Activated effector memory CD4-positive, alpha-beta T cell treated with Interleukin-2 at 50 U/mL for 16 hours (primary cell): ENCODE data around the gene SLC6A1.
"Not testable (repeated sequence)": the region's sequence is repeated elsewhere in the genome, so short reads cannot be mapped to it uniquely, and the experiment has no call there.

Experiments used
- DNase-seq: peaks from one replicate; pipeline ENCODE4 v3.0.0-alpha.2; 2020

SLC6A1 gene

DNA sequence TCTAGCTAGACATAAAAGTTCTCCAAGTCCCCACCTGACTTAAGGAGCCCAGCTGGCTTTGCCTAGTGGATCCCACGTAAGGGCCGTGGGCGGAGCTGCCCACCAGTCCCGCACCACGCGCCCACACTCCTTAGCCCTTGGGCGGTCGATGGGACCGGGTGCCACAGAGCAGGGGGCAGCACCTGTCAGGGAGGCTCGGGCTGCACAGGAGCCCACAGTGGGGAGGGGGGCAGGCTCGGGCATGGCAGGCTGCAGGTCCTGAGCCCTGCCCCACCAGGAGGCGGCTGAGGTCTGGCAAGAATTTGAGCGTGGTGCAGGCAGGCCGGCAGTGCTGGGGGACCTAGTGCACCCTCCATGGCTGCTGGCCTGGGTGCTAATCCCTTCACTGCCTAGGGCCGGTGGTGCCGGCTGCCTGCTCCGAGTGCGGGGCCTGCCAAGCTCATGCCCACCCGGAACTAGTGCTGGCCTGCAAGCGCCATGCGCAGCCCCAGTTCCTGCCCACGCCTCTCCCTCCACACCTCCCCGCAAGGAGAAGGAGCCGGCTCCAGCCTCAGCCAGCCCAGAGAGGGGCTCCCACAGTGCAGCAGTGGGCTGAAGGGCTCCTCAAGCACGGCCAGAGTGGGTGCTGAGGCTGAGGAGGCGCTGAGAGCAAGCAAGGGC lies 78.7 kb downstream of the SLC6A1 start:
- DNase-seq: no peak

GRCh38 chr3:11072631-11073030 lies 80.1 kb downstream of the SLC6A1 start:
- DNase-seq: no peak

GRCh38 chr3:11074011-11074410 lies 81.5 kb downstream of the SLC6A1 start:
- no peak for DNase-seq

DNA sequence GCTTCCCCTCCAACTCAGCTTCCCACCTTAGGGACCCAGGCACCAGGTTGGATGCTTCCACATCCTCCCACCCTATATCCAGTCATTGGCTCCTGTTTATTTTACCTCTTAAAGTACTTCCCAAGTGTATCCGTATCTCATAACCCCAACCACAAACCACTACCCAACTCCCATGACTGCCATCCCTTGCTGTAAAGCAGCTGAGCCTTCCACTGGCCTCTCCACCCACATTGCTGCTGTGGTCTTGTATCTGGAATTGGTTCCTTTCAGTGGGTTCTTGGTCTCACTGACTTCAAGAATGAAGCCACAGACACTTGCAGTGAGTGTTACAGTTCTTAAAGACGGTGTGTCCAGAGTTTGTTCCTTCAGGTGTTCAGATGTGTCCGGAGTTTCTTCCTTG lies 81.9 kb downstream of the SLC6A1 start:
- no peak for DNase-seq

DNA sequence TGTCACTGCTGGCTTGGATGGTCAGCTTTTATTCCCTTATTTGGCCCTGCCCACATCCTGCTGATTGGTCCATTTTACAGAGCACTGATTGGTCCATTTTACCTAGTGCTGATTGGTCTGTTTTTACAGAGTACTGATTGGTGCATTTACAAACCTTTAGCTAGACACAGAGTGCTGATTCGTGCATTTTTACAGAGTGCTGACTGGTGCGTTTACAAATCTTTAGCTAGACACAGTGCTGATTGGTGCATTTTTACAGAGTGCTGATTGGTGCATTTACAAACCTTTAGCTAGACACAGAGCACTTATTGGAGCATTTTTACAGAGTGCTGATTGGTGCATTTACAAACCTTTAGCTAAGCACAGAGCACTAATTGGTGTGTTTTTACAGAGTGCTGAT lies 82.6 kb downstream of the SLC6A1 start:
- DNase-seq: not testable (repeated sequence)

GRCh38 chr3:11076711-11077110 lies 84.2 kb downstream of the SLC6A1 start:
- DNase-seq: no peak

DNA sequence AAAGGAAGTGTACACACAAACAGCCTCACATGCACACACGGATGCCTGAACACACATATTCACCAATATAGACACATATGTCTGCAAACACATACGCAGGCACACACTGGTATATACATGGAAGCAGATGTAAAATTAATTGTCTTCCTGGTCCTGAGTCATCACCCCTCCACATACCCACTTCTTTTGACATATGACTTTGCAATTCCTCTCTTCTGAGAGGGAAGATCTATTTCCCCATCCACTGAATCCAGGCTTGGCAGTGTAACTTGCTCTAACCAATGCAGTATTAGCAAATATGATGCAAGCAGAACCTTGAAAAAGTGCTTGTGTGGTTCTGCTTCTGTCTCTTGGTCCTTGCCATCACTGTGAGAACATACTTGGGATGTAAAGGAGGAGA lies 84.9 kb downstream of the SLC6A1 start:
- DNase-seq: no peak

DNA sequence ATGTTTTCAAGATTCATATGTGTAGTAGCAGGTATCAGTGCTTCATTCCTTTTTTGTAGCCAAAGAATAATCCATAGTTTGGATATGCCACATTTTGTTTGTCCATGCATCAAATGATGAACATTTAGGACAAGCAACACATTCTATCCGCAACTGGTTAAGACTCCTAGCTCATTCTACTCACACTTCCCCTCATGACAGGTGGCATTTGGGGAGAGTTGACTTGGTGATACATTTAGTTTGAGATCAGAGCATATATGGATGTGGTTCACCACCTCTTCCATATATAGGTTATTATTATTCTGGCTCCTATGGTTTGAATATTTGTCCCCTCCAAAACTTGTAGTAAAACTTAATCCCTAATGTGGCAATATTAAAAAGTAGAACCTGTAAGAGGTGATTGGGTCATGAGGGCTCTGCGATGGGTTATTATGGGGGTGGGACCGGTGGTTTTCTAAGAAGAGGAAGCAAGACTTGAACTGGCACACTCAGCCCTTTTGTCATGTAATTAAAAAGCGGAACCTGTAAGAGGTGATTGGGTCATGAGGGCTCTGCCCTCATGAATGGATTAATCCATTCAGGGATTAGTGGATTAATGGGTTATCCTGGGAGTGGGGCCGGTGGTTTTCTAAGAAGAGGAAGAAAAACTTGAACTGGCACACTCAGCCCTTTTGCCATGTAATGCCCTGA lies 86.4 kb downstream of the SLC6A1 start:
- no peak for DNase-seq

GRCh38 chr3:11080492-11080891 lies 87.9 kb downstream of the SLC6A1 start:
- no peak for DNase-seq

DNA sequence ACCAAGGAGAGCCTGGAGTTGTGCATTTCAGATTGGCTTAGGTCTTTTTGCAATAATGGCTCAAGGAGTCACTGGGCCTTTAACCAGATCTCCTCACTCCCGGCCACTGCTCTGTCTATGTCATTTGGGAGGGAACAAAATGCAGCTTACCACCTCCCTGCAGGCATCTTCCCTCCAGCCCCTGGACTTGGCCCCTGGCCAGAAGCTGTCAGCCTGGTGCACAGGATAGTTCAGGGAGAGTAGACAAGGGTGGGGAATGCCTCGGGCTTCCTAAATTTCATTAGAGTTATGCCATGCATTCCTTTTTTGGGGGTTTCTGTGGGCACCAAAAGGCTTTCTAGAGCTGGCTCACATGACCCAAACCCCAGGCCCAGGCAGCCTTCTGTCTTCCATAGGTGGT lies 91.5 kb downstream of the SLC6A1 start:
- no peak for DNase-seq

DNA sequence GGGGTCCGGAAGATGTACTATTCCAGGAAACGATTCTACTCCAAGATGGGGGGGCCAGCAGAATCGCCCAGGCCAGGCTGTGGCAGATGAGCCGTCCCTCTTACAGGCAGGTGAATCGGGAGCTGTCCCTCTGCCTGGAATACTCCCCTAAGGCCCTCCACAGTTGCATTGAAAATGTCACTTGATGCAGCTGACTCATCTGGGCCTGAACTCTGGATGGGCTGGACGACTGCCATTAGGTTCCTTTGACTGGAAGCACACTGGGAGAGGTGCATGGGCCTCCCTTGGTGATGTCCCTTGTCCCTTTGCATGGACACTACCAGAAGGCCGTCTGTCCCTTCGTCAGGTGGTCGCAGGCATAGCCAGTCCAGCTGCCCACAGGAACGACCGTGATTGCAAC lies 92.1 kb downstream of the SLC6A1 start:
- DNase-seq: no peak

DNA sequence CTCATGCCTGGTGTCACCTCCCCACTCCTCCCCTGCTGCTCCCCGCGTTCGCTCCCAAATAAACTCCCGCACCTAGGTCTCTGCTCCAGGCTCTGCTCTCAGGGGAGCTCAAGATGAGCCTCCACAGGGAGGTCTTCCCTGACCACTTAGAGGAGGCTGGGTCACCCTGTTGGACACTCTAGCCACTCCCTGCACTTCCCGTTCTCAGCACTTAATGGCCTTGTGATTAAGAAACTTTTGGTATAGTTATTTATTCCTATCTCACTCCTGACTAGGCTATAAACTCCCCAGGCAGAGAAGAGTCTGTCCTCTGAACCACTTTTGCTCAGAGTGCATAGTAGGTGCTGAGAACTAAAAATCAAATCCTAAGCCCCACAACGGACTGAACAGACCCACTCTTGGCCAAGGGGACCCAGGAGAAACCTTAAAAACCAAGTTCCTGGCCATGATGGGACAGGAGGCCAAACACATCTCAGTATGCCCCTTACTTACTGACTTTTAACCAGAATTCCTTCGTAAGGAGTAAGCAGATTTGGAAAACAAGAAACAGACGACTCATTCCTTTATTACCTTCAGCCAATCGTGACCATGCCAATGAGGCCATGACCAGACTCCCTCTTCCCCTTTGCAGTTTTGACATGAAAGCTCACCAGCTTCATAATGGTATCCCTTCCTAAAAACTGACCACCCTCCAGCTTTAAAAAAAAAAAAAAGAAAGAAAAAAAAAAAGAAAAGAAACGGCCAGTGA lies 92.7 kb downstream of the SLC6A1 start:
- DNase-seq: no peak

DNA sequence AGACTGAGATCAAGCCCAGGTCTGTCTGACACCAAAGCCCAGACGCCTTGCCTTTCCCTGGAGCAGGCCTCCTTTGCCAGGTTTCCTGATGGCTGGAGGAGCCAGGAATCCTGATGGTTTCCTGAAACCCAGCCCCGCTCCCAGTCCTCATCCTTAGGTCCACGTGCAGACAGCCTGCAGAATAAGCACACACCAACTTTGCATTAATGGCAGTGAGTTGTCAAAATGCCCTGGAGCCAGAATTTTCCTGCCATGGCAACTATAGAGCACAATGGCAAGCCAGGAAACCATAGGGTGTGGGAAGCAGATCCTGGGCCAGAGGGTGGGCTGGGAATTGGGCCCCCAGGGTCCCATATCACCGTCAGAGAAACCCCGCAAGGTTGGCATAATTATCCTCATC lies 94.3 kb downstream of the SLC6A1 start:
- DNase-seq: no peak

DNA sequence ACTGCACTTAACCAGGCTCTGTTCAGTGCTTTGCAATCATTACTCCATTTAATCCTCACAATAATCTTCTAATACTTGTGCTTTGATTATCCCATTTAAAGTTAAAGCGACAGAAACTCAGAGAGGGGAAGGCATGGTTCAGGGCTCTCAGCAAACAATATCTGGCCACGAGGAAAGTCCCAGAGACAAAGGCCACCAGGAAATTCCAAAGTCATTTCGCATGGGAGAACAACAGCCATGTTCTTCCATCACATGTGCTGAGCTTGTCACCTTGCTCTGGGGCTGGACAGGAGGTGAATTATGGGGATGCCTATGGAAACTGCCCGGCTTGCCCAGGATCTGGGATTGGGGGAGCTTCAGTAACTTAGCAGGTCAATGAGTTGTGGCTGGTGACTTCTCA lies 95.5 kb downstream of the SLC6A1 start:
- DNase-seq: no peak

- DNase-seq: no peak
Measured at GRCh38 chr3:11088831-11089230, 96.3 kb downstream of the SLC6A1 start.
